NT2/D1 (cell line): ENCODE measurements around the gene KCNE3.

ENCODE experiments used
- YY1 ChIP-seq: IDR thresholded peaks from 2 replicates; pipeline ENCODE4 v1.6.1; 2011; ENCODE audit not compliant: insufficient read length, insufficient read depth
- ZNF274 ChIP-seq: IDR thresholded peaks from 2 replicates; pipeline ENCODE4 v1.6.1; 2011; ENCODE audit warnings: mild to moderate bottlenecking, low read depth, low read length

DNA sequence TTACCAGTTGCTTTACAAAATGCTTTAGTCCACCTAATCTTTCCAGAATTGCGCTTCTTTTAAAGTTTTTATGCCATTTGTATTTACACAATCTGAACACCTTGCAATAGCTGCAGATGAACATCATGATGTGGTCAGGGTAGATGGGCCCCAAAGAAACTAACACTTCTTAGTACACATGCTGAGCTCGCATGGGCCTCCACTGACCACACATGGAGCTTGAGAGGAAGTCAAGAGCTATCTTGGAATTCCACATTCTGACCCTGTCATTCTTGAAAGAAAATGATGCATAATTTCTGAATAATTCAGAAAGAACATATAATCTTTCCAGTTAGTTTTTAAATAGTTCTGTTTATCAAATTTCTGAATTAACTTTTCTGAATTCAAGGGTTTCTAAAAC is 18.5 kb upstream of the KCNE3 start:
- no peak for TF ChIP-seq YY1
- no peak for TF ChIP-seq ZNF274
